ENCODE measurements around the gene HIGD1C.

DNA sequence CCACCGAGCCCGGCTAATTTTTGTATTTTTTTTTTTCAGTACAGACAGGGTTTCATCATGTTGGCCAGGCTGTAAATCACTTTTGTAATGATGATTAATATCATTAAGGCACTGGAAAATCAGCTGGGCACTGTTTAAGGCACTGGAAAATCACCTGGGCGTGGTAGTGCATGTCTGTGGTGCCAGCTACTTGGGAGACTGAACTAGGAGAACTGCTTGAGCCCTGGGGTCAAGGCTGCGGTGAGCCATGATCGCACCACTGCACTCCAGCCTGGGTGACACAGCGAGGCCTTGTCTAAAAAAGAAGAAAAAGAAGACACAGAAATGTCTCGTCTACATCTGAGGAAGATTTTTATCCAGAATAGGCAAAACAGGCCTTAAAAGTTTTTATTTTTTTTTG is 61.1 kb downstream of the HIGD1C start:
- TF ChIP-seq POLR2A (IDR thresholded peaks at IDR 0.05) = no peak
- TF ChIP-seq POLR2AphosphoS5 (IDR thresholded peaks at IDR 0.05) = no peak
- no peak for TF ChIP-seq CTCF (IDR thresholded peaks at IDR 0.05)
